ENCODE measurements around the gene PSMD4. TPM values are rescaled to one million over a fixed set of nuclear protein-coding genes. Genes with fewer than 3 reads are reported as not detected.

Gene PSMD4
- total RNA-seq, 2 experiments from 2014 or later: 57.2 TPM

- ATAC-seq (ENCODE audit: poor library complexity): no peak
- H3K4me1 Mint-ChIP-seq (ENCODE audit: low read depth): peaks cover 42% of the 10 kb centered on the region
- H3K36me3 Mint-ChIP-seq (ENCODE audit: low read depth): peaks cover 42% of the 10 kb centered on the region
- no peaks in the 10 kb centered on the region for H3K27me3 ChIP-seq (ENCODE audit: control insufficient read depth in 1 of 2, insufficient read depth in 2 of 2, low read length in 2 of 2)
- ChIA-PET POLR2A (interaction anchor here (0.8 to 3.4 kb wide), 8 partner anchors 10 to 919 kb away, joined by 3 to 54 read pairs (median 4); partner anchors contain the start of genes PI4KB, PSMB4, PSMD4 and RPRD2), CTCF (interaction anchor here (1.4 to 2.2 kb wide), 3 partner anchors 18 to 57 kb away, joined by 4 to 16 read pairs (median 7); partner anchors contain the start of gene PI4KB)
- H3K27ac ChIP-seq (ENCODE audit: low read depth in 1 of 2, low read length in 2 of 2): peak overlapping the region; percentile 92 to 95
- intact Hi-C loops (cut with DNase I, micrococcal nuclease): loop anchor here (2.0 to 5.0 kb wide), 3 partner anchors 44 to 114 kb away; partner anchors contain the start of genes PI4KB (in 1 of the 2) and PSMB4 (in 1 of the 2)
- H3K9me3 ChIP-seq (ENCODE audit: control insufficient read depth in 1 of 2, insufficient read depth in 1 of 2, low read length in 2 of 2): no peaks in the 10 kb centered on the region
- peaks cover 28% of the 10 kb centered on the region for H3K36me3 ChIP-seq (ENCODE audit: insufficient read depth, low read length)
- H3K9me3 Mint-ChIP-seq: no peaks in the 10 kb centered on the region
- peak overlapping the region; percentile 97 for H3K4me3 Mint-ChIP-seq
- H3K27ac Mint-ChIP-seq: peak overlapping the region; percentile 93
- TF ChIP-seq CTCF (IDR thresholded peaks at IDR 0.05): no peak
- no peaks in the 10 kb centered on the region for H3K27me3 Mint-ChIP-seq
- H3K4me3 ChIP-seq (ENCODE audit: low read length): peak overlapping the region; percentile 64
- peak in 7 of 14 experiments; percentile 15 to 61 (median 23) for DNase-seq
- H3K4me1 ChIP-seq (ENCODE audit: insufficient read depth, low read length): peaks cover 44% of the 10 kb centered on the region
Measured at GRCh38 chr1:151282883-151283725, 28.6 kb downstream of the PSMD4 start.

- Mint-ChIP-seq H3K27me3 (no peaks in the 10 kb centered on the region), H3K36me3 (ENCODE audit: low read depth) (peaks cover 52% of the 10 kb centered on the region), H3K4me1 (ENCODE audit: low read depth) (peaks cover 48% of the 10 kb centered on the region), H3K27ac (peak overlapping the region; percentile 93), H3K4me3 (peak overlapping the region; percentile 97), H3K9me3 (no peaks in the 10 kb centered on the region)
- ATAC-seq (ENCODE audit: poor library complexity) (no peak), DNase-seq (no peak)
- intact Hi-C loops (cut with DNase I, micrococcal nuclease): loop anchor here (5.0 kb wide), 2 partner anchors 43 to 113 kb away; partner anchors contain the start of genes PI4KB (in 1 of the 2) and PSMB4 (in 1 of the 2)
- H3K4me3 ChIP-seq (ENCODE audit: low read length): no peak overlapping the region
- H3K36me3 ChIP-seq (ENCODE audit: insufficient read depth, low read length): peaks cover 38% of the 10 kb centered on the region
- no peaks in the 10 kb centered on the region for H3K27me3 ChIP-seq (ENCODE audit: control insufficient read depth in 1 of 2, insufficient read depth in 2 of 2, low read length in 2 of 2)
- H3K9me3 ChIP-seq (ENCODE audit: control insufficient read depth in 1 of 2, insufficient read depth in 1 of 2, low read length in 2 of 2): no peaks in the 10 kb centered on the region
- no peak for TF ChIP-seq CTCF (IDR thresholded peaks at IDR 0.05)
- ChIA-PET CTCF (interaction anchor here (1.4 to 2.2 kb wide), 2 partner anchors 43 to 56 kb away, joined by 4 to 16 read pairs; partner anchors contain the start of gene PI4KB), POLR2A (interaction anchor here (0.7 to 1.6 kb wide), 3 partner anchors 9 to 920 kb away, joined by 3 to 6 read pairs (median 3); partner anchors contain the start of gene RPRD2)
- H3K4me1 ChIP-seq (ENCODE audit: insufficient read depth, low read length): peaks cover 51% of the 10 kb centered on the region
- peak overlapping the region in 1 of 2 donors; percentile 95 for H3K27ac ChIP-seq (ENCODE audit: low read depth in 1 of 2, low read length in 2 of 2)
Measured at GRCh38 chr1:151284013-151284577, 29.6 kb downstream of the PSMD4 start.

- no peaks in the 10 kb centered on the region for H3K9me3 Mint-ChIP-seq
- no peaks in the 10 kb centered on the region for H3K27me3 Mint-ChIP-seq
- Histone ChIP-seq H3K36me3 (ENCODE audit: insufficient read depth, low read length) (peaks cover 63% of the 10 kb centered on the region), H3K27me3 (ENCODE audit: control insufficient read depth in 1 of 2, insufficient read depth in 2 of 2, low read length in 2 of 2) (no peaks in the 10 kb centered on the region), H3K9me3 (ENCODE audit: control insufficient read depth in 1 of 2, insufficient read depth in 1 of 2, low read length in 2 of 2) (no peaks in the 10 kb centered on the region), H3K27ac (ENCODE audit: low read depth in 1 of 2, low read length in 2 of 2) (peak overlapping the region in 1 of 2 donors; percentile 17), H3K4me1 (ENCODE audit: insufficient read depth, low read length) (peaks cover 50% of the 10 kb centered on the region), H3K4me3 (ENCODE audit: low read length) (no peak overlapping the region)
- peak overlapping the region; percentile 60 for H3K4me3 Mint-ChIP-seq
- intact Hi-C loops (cut with DNase I, micrococcal nuclease): no loop called here
- no peak for TF ChIP-seq CTCF (IDR thresholded peaks at IDR 0.05)
- ChIA-PET POLR2A (no interaction called here), CTCF (no interaction called here)
- no peak for ATAC-seq (ENCODE audit: poor library complexity)
- peaks cover 38% of the 10 kb centered on the region for H3K4me1 Mint-ChIP-seq (ENCODE audit: low read depth)
- peaks cover 63% of the 10 kb centered on the region for H3K36me3 Mint-ChIP-seq (ENCODE audit: low read depth)
- H3K27ac Mint-ChIP-seq: no peak overlapping the region
- DNase-seq: peak in 1 of 14 experiments; percentile 31
Measured at GRCh38 chr1:151286619-151287340, 32.2 kb downstream of the PSMD4 start.
